ENCODE results near the gene USH2A. TPM values are rescaled to one million over a fixed set of nuclear protein-coding genes. Genes with fewer than 3 reads are reported as not detected.

USH2A gene
- total RNA-seq, 1 donor from 2014 or later, result not detected

DNA sequence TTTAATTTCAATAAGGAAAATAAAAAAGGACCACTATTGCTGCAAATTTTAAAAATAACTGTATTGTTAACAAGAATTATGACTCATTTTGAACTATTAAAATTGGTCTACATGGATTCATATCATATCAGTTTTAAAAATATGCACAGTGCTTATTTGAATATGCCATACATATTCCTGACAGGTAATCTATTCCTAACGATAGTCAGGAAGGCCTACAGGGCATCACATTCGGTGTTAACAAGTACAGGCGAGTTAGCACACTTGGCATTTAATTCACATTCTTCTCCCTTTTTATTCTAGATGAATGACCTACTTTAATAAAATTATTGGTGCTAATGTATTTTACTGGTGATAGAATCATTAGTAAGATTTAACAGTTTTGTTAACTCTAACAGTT lies 174.6 kb downstream of the USH2A start:
- no peak for DNase-seq (ENCODE audit: low read depth)
- TF ChIP-seq, protein P1, sequence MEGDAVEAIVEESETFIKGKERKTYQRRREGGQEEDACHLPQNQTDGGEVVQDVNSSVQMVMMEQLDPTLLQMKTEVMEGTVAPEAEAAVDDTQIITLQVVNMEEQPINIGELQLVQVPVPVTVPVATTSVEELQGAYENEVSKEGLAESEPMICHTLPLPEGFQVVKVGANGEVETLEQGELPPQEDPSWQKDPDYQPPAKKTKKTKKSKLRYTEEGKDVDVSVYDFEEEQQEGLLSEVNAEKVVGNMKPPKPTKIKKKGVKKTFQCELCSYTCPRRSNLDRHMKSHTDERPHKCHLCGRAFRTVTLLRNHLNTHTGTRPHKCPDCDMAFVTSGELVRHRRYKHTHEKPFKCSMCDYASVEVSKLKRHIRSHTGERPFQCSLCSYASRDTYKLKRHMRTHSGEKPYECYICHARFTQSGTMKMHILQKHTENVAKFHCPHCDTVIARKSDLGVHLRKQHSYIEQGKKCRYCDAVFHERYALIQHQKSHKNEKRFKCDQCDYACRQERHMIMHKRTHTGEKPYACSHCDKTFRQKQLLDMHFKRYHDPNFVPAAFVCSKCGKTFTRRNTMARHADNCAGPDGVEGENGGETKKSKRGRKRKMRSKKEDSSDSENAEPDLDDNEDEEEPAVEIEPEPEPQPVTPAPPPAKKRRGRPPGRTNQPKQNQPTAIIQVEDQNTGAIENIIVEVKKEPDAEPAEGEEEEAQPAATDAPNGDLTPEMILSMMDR (IDR thresholded peaks at IDR 0.05; ENCODE audit: insufficient read depth, low read length, poor library complexity, severe bottlenecking), result no peak
- no peak overlapping the region for H3K4me3 ChIP-seq (ENCODE audit: low read depth, low read length)
- no peaks in the 10 kb centered on the region for H3K27me3 ChIP-seq (ENCODE audit: control insufficient read depth, insufficient read depth, low read length)
- no peaks in the 10 kb centered on the region for H3K36me3 ChIP-seq (ENCODE audit: control insufficient read depth, insufficient read depth, low read length)

DNA sequence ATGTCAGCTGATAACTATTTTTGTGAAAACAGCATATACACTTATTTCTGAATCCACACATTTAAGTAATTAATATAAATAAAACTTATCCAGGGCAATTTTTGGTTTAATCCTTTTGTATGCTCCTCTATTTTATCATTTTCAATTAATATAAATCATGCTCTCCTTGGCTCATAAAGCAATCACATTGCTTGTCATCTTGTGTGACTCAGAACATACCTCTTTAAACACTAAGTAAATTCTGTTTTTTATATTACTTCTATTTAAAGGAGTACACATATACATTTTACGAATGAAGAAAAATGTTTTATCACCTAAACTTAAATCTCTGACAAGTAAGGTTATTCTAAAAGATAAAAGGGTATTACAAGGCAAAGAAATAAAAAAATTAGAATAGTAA lies 175.3 kb downstream of the USH2A start:
- TF ChIP-seq, protein P1 (IDR thresholded peaks at IDR 0.05; ENCODE audit: insufficient read depth, low read length, poor library complexity, severe bottlenecking), result no peak
- Histone ChIP-seq H3K4me3 (ENCODE audit: low read depth, low read length) (no peak overlapping the region), H3K36me3 (ENCODE audit: control insufficient read depth, insufficient read depth, low read length) (no peaks in the 10 kb centered on the region), H3K27me3 (ENCODE audit: control insufficient read depth, insufficient read depth, low read length) (no peaks in the 10 kb centered on the region)
- DNase-seq (ENCODE audit: low read depth), result no peak

DNA sequence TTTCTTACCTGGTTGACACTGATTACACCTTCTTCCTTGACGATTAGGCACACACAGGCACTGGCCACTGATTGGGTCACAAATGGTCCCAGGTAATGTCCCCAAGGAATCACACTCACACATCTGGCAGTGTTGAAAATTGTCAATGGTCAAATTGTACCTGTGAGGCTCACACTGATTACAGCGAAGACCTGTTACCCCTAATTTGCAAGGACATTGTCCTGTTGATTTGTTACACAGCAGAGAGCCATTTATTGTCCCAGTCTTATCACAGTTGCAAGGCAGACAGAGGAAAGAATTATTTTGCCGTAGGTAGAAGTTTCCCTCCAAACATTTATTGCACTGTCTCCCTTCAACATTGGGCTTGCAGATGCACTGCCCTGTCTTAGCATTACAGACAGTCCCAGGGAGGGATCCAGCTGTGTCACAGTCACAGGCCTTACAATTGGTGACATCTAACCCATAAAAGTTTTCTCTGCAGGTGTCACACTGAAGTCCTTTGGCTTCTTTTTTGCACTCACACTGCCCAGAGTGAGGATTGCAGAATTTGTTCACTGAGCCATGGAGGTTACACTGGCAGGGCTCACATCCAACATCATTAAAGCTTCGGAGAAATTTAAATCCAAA lies 176.6 kb downstream of the USH2A start:
- H3K4me3 ChIP-seq (ENCODE audit: low read depth, low read length), result no peak overlapping the region
- H3K36me3 ChIP-seq (ENCODE audit: control insufficient read depth, insufficient read depth, low read length), result no peaks in the 10 kb centered on the region
- TF ChIP-seq, protein P1 (IDR thresholded peaks at IDR 0.05; ENCODE audit: insufficient read depth, low read length, poor library complexity, severe bottlenecking), result no peak
- no peak for DNase-seq (ENCODE audit: low read depth)
- H3K27me3 ChIP-seq (ENCODE audit: control insufficient read depth, insufficient read depth, low read length), result no peaks in the 10 kb centered on the region

DNA sequence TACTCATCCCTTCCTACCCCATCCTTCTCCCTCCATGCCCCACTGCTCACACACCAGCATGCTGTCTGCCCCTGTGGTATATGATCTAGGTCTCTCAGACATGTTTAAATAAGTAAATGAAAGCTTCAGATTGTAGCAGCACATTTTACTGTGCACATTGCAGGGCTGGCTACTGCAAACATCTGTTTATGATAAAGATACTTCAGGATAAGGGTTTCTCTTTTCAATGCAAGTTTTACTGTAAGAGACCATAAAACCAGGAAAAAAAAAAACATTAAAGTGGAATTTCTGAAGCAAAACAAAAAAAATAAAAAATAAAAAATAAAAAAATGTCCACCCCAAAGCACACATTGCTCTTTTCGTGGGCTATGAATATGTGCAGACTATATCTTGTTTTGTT lies 184.4 kb downstream of the USH2A start:
- no peak overlapping the region for H3K4me3 ChIP-seq (ENCODE audit: low read depth, low read length)
- no peak for DNase-seq (ENCODE audit: low read depth)
- no peaks in the 10 kb centered on the region for H3K36me3 ChIP-seq (ENCODE audit: control insufficient read depth, insufficient read depth, low read length)
- no peaks in the 10 kb centered on the region for H3K27me3 ChIP-seq (ENCODE audit: control insufficient read depth, insufficient read depth, low read length)
- TF ChIP-seq, protein P1 (IDR thresholded peaks at IDR 0.05; ENCODE audit: insufficient read depth, low read length, poor library complexity, severe bottlenecking), result no peak

DNA sequence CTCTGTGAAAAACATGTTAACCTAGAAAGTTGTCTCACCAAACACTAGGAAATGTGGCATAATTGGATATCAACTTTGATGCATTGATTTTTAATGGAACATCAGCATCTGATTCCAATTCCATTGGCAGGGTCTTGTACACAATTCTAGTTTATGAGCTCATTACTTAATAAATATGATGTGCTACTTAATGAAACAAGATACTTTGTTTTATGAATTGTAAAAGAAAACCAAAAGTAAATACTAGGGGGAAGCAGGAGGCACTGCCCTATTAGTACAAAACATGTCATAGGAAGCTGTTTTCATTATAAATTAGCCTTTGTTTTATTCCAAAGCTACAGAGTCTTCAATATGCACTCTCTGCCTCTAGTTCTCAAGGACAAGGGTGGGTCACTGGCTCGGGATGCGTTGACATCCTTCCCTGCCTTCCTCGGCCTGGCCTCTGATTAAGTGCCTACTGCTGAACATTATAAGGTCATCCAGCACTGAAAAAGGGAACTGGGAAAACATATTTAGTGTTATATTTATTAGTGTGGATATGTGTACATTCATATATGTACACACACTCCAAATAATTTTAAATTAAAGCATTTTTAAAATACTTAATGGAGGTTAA lies 185.2 kb downstream of the USH2A start:
- TF ChIP-seq, protein P1 (IDR thresholded peaks at IDR 0.05; ENCODE audit: insufficient read depth, low read length, poor library complexity, severe bottlenecking), result no peak
- no peak overlapping the region for H3K4me3 ChIP-seq (ENCODE audit: low read depth, low read length)
- no peaks in the 10 kb centered on the region for H3K36me3 ChIP-seq (ENCODE audit: control insufficient read depth, insufficient read depth, low read length)
- H3K27me3 ChIP-seq (ENCODE audit: control insufficient read depth, insufficient read depth, low read length), result no peaks in the 10 kb centered on the region
- no peak for DNase-seq (ENCODE audit: low read depth)

DNA sequence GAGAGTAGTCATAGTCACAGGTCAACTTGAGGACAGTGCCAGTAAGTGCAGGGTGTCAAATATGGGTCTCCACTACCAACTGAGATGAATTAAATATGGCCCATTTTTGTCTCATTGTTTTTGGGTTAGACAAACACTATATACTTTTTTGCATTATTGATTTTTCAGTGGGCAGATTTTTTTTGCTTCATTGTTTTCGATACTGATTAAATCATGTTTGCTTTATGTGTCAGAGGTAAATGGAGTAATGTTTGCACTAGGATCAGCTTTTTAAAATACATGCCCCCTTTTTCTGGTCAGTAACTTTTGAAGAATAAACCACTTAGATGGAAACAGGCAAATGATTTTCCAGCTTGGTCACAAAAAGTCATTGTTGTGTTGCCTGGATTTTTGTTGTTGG lies 199.0 kb downstream of the USH2A start:
- Histone ChIP-seq H3K4me3 (ENCODE audit: low read depth, low read length) (no peak overlapping the region), H3K27me3 (ENCODE audit: control insufficient read depth, insufficient read depth, low read length) (no peaks in the 10 kb centered on the region), H3K36me3 (ENCODE audit: control insufficient read depth, insufficient read depth, low read length) (no peaks in the 10 kb centered on the region)
- TF ChIP-seq, protein P1 (IDR thresholded peaks at IDR 0.05; ENCODE audit: insufficient read depth, low read length, poor library complexity, severe bottlenecking), result no peak
- no peak for DNase-seq (ENCODE audit: low read depth)
